Measurements from ENCODE around the gene STN1. TPM values are rescaled to one million over a fixed set of nuclear protein-coding genes. Genes with fewer than 3 reads are reported as not detected.

STN1 gene
- total RNA-seq, 1 donor from 2014 or later = 21.5 TPM

DNA sequence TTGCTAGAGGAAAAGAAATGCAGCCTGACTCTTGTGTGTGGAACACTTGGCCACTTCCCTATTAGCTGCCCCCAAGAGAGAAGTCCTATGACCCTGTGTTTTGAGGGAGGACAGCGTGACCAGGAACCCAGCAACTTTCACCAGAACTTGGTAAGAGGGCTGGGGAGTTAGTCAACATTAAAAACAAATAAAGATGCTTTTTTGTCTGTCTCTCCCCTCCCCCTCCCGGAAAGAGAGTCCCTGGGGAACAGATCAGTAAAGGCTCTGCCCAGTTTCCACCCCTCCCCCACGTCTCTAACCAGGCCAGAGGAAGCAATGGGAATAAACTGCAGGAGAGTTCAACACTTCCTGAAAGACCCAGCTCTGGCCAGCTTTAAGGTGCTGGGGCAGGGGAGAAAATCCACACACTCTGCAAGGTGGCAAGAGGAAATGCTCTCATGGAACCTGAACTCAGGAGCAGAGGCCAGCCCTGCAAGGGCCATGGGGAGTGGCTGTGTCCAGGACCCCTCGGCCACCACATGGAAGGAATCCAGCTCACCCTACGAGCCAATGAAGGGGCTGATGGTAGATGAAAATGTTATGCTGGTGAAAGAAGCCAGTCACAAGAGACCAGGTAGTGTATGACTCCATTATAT is 84.1 kb downstream of the STN1 start:
- peaks cover 25% of the 10 kb centered on the region for H3K4me1 Mint-ChIP-seq (ENCODE audit: unreplicated experiment)
- no peaks in the 10 kb centered on the region for H3K9me3 Mint-ChIP-seq (ENCODE audit: unreplicated experiment)
- H3K4me3 Mint-ChIP-seq (ENCODE audit: unreplicated experiment) = no peak overlapping the region
- TF ChIP-seq, protein P1, sequence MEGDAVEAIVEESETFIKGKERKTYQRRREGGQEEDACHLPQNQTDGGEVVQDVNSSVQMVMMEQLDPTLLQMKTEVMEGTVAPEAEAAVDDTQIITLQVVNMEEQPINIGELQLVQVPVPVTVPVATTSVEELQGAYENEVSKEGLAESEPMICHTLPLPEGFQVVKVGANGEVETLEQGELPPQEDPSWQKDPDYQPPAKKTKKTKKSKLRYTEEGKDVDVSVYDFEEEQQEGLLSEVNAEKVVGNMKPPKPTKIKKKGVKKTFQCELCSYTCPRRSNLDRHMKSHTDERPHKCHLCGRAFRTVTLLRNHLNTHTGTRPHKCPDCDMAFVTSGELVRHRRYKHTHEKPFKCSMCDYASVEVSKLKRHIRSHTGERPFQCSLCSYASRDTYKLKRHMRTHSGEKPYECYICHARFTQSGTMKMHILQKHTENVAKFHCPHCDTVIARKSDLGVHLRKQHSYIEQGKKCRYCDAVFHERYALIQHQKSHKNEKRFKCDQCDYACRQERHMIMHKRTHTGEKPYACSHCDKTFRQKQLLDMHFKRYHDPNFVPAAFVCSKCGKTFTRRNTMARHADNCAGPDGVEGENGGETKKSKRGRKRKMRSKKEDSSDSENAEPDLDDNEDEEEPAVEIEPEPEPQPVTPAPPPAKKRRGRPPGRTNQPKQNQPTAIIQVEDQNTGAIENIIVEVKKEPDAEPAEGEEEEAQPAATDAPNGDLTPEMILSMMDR (IDR thresholded peaks at IDR 0.05) = no peak
- peaks cover 5% of the 10 kb centered on the region for H3K27me3 Mint-ChIP-seq (ENCODE audit: unreplicated experiment)
- DNase-seq (ENCODE audit: extremely low spot score, unreplicated experiment) = no peak
- H3K27ac Mint-ChIP-seq (ENCODE audit: unreplicated experiment) = peak overlapping the region; percentile 6
- H3K36me3 Mint-ChIP-seq (ENCODE audit: unreplicated experiment) = no peaks in the 10 kb centered on the region

DNA sequence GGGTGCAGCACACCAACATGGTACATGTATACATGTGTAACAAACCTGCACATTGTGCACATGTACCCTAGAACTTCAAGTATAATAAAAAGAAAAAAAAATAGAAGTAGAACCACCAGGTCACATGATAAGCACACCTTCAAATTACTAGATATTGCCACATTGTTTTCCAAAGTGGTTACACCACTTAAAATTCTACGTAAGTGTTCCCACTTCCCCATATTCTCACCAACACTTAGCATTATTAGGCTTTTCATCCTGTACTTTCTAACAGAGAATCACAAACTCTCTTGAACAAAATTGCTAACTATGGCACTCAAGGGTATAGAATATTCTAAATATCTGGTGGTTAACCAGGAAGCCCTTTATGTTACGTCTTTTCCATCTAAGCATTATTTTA is 85.2 kb downstream of the STN1 start:
- H3K4me1 Mint-ChIP-seq (ENCODE audit: unreplicated experiment) = peaks cover 36% of the 10 kb centered on the region
- H3K4me3 Mint-ChIP-seq (ENCODE audit: unreplicated experiment) = no peak overlapping the region
- H3K36me3 Mint-ChIP-seq (ENCODE audit: unreplicated experiment) = no peaks in the 10 kb centered on the region
- TF ChIP-seq, protein P1 (IDR thresholded peaks at IDR 0.05) = no peak
- no peak overlapping the region for H3K27ac Mint-ChIP-seq (ENCODE audit: unreplicated experiment)
- DNase-seq (ENCODE audit: extremely low spot score, unreplicated experiment) = no peak
- peaks cover 5% of the 10 kb centered on the region for H3K27me3 Mint-ChIP-seq (ENCODE audit: unreplicated experiment)
- no peaks in the 10 kb centered on the region for H3K9me3 Mint-ChIP-seq (ENCODE audit: unreplicated experiment)

Other genes starting within 250 kb of the STN1 start
- 43.0 and 46.6 TPM in 2 replicates for gene SH3PXD2A, start 62.6 kb downstream of the STN1 start, total RNA-seq
- gene SLK, start 49.0 kb upstream of the STN1 start, total RNA-seq = 41.3 and 44.0 TPM in 2 replicates
- gene COL17A1, start 167.7 kb upstream of the STN1 start, total RNA-seq = not detected in 2 replicates
- gene SFR1, start 204.0 kb upstream of the STN1 start, total RNA-seq = 7.0 and 7.9 TPM in 2 replicates

Measured in osteocyte (in vitro differentiated cells).